SK-N-SH (cell line): Measurements from ENCODE around the gene SLC16A12.

ENCODE experiments used
- CTCF ChIP-seq: fragments of 200-600 bp; sonication (generic); IDR thresholded peaks from 2 replicates; pipeline ENCODE4 v1.6.1; 2017; ENCODE audit warnings: antibody characterized with exemption, mild to moderate bottlenecking, moderate library complexity
- ELF1 ChIP-seq: IDR thresholded peaks from 2 replicates; pipeline ENCODE4 v1.4.0; 2012
- EZH2phosphoT487 ChIP-seq: fragments of 200-600 bp; sonication (generic); IDR thresholded peaks from 2 replicates; pipeline ENCODE4 v1.6.1; 2017; ENCODE audit warnings: low read depth, mixed run types, mild to moderate bottlenecking, antibody characterized with exemption, moderate library complexity, borderline replicate concordance
- MAX ChIP-seq: IDR thresholded peaks from 2 replicates; pipeline ENCODE4 v1.4.0; 2012; ENCODE audit warnings: low read depth
- MXI1 ChIP-seq: IDR thresholded peaks from 2 replicates; pipeline ENCODE4 v1.6.1; 2012; ENCODE audit warnings: mild to moderate bottlenecking, low read depth, low read length, improper control_type of control experiment
- NRF1 ChIP-seq: IDR thresholded peaks from 2 replicates; pipeline ENCODE4 v1.6.1; 2012; ENCODE audit warnings: low read depth, mild to moderate bottlenecking, low read length
- PBX3 ChIP-seq: IDR thresholded peaks from 2 replicates; pipeline ENCODE4; 2012
- RAD21 ChIP-seq: IDR thresholded peaks from 2 replicates; pipeline ENCODE4 v1.6.1; 2012; ENCODE audit warnings: mild to moderate bottlenecking, low read length
- YY1 ChIP-seq: IDR thresholded peaks from 2 replicates; pipeline ENCODE4 v1.4.0; 2012; ENCODE audit warnings: low read depth, mild to moderate bottlenecking
- TF ChIP-seq, protein P1 (sequence below): fragments of 150-350 bp; IDR thresholded peaks from 2 replicates; pipeline ENCODE4 v1.6.1; 2016; ENCODE audit warnings: mild to moderate bottlenecking, low read depth, low read length

DNA sequence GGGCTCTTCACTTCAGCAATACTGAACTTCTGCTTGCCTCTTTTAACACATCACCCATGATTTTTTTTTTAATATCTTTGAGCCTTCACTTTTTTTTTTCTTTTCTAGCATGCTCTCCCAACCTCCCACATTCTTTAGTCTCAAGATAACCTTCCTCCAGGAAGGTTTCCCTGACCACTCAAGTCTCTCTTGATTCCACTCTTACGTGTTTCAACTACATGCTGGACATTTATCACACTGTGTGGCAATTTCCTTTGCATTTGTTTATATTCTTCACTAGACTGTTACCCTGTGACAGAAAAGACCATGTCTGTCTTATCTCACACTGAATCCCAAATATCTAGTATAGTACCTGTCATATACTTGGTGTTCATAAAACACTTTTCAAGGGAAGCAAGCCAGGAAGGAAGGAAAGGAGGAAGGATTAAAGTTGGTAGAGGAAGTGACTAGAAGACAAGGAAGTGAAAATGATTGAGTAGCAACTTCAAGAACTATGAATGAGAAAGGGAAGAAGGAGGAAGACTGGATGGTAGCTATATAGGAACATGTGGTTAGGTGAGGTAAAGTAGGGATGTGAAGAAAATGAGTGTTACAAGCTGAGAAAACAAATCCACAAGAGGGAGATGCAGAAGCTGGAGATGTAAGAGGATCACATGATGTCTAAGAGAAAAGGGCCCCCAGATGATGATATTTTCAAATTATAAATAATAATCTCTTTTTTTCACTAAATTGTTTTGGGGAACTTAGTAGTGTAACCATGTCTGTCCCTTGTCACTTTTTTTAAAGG, 80.6 kb downstream of the SLC16A12 start:
- no peak for TF ChIP-seq PBX3
- TF ChIP-seq CTCF, result no peak
- TF ChIP-seq, protein P1, sequence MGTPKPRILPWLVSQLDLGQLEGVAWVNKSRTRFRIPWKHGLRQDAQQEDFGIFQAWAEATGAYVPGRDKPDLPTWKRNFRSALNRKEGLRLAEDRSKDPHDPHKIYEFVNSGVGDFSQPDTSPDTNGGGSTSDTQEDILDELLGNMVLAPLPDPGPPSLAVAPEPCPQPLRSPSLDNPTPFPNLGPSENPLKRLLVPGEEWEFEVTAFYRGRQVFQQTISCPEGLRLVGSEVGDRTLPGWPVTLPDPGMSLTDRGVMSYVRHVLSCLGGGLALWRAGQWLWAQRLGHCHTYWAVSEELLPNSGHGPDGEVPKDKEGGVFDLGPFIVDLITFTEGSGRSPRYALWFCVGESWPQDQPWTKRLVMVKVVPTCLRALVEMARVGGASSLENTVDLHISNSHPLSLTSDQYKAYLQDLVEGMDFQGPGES, result no peak
- no peak for TF ChIP-seq MXI1
- no peak for TF ChIP-seq MAX
- TF ChIP-seq YY1, result no peak
- TF ChIP-seq NRF1, result no peak
- TF ChIP-seq EZH2phosphoT487, result no peak
- no peak for TF ChIP-seq RAD21
- TF ChIP-seq ELF1, result no peak
